AG09309 (cell line): ENCODE measurements around the gene ELOVL1.

Experiments used
- DNase-seq: peaks from one replicate; pipeline ENCODE4 v3.0.0-alpha.2; 2010; ENCODE audit warnings: low read depth
- H3K4me3 ChIP-seq: 2 replicates; pipeline ENCODE4 v1.5.1; 2011; ENCODE audit warnings: mild to moderate bottlenecking, low read depth, low read length, moderate library complexity; ENCODE audit not compliant: control insufficient read depth
- TF ChIP-seq, protein P1 (sequence below): IDR thresholded peaks from 2 replicates; pipeline ENCODE4 v1.5.1; 2011; ENCODE audit warnings: mild to moderate bottlenecking, low read depth, low read length, inconsistent platforms; ENCODE audit not compliant: insufficient read depth, control insufficient read depth; ENCODE audit errors: missing control alignments

Gene ELOVL1

GRCh38 chr1:43357251-43357650 is 10.6 kb downstream of the ELOVL1 start:
- DNase-seq: no peak
- no peak overlapping the region for H3K4me3 ChIP-seq
- TF ChIP-seq, protein P1, sequence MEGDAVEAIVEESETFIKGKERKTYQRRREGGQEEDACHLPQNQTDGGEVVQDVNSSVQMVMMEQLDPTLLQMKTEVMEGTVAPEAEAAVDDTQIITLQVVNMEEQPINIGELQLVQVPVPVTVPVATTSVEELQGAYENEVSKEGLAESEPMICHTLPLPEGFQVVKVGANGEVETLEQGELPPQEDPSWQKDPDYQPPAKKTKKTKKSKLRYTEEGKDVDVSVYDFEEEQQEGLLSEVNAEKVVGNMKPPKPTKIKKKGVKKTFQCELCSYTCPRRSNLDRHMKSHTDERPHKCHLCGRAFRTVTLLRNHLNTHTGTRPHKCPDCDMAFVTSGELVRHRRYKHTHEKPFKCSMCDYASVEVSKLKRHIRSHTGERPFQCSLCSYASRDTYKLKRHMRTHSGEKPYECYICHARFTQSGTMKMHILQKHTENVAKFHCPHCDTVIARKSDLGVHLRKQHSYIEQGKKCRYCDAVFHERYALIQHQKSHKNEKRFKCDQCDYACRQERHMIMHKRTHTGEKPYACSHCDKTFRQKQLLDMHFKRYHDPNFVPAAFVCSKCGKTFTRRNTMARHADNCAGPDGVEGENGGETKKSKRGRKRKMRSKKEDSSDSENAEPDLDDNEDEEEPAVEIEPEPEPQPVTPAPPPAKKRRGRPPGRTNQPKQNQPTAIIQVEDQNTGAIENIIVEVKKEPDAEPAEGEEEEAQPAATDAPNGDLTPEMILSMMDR: no peak

GRCh38 chr1:43354936-43355335 is 12.9 kb downstream of the ELOVL1 start:
- no peak for DNase-seq
- TF ChIP-seq, protein P1: no peak

DNA sequence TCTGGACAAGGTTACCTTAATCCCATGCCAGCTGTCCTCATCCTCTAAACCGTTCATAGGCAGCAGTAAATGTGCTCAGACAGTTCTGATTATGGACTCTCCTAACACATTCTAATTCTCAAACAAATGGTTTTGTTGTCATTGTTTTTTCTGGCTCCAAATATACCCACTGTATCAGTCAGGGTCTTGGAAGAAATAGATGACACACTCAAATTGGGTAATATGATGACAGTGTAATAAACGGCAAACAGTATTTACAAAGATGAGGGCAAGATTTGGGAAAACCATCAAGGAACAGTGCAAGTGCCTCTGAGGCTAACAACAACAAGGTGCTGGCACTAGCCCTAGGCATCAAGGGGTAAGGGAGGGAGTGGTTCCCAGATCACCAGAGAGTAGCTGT is 13.3 kb downstream of the ELOVL1 start:
- DNase-seq: no peak
- TF ChIP-seq, protein P1: no peak

More at GRCh38 chr1:43354936-43355335, 12.9 kb downstream of the ELOVL1 start:
- no peak overlapping the region for H3K4me3 ChIP-seq

DNA sequence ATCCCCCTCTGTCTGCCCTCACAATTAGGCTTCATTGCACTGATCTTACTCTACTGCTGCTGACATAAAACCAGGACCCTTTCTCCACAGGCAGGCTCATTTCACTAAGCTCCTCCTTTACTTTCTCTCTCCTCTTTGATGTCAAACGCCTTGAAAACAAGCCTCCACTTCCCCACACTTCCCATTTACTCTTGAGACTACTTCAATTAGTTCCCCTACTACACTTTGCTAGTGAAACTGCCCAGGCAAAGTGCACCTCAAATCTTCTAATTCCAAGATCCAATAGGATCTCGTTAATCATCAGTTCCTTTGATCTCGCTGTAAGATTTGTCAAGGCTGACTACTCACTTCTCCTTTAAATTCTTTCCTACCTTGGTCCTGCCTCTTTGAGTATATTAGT is 14.9 kb downstream of the ELOVL1 start:
- TF ChIP-seq, protein P1: no peak
- no peak for DNase-seq
- no peak overlapping the region for H3K4me3 ChIP-seq

More for the DNA sequence above, 13.3 kb downstream of the ELOVL1 start:
- no peak overlapping the region for H3K4me3 ChIP-seq

GRCh38 chr1:43352351-43352705 is 15.5 kb downstream of the ELOVL1 start:
- no peak overlapping the region for H3K4me3 ChIP-seq
- TF ChIP-seq, protein P1: no peak
- DNase-seq: no peak

DNA sequence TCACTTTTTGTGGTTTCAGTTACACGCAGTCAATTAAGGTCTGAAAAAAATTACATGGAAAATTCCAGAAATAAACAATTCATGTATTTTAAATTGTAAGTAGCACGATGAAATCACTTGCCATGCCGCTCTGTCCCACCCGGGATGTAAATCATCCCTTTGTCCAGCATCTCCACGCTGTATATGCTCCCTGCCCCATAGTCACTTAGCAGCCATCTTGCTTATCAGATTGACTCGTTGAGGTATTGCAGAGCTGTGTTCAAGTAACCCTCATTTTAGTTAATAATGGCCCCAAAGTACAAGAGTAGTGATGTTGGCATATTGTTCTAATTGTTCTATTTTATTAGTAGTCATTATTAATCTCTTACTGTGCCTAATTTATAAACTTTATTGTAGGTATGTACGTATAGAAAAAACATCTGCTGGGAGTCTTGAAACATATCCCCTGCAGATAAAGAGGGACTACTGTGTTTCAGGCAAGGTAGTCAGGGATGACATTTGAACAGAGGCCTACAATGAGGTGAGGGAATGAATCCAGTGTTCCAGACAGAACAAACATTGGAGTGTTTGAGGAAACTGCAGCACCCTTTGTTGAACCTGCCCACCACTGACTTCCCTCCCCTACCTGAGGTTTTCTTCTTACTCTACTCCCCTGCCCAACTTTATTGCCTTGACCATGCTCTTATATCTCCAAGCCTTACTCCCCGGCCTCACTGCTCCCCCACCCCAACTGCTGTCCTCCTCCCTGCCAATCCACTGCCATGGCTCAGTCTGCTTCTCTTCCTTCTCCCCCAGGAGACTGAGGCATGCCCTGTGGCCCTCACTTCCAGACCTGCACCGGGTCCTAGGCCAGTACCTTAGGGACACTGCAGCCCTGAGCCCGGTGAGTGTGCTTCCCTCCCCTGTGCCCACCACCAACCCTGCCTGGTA is 16.1 kb downstream of the ELOVL1 start:
- TF ChIP-seq, protein P1: no peak
- no peak overlapping the region for H3K4me3 ChIP-seq
- no peak for DNase-seq

- no peak for DNase-seq
- TF ChIP-seq, protein P1: no peak
Observed at GRCh38 chr1:43350976-43351375, 16.8 kb downstream of the ELOVL1 start.

More at GRCh38 chr1:43350976-43351375, 16.8 kb downstream of the ELOVL1 start:
- no peak overlapping the region for H3K4me3 ChIP-seq
